ENCODE data around the gene TNNC1. TPM values are rescaled to one million over a fixed set of nuclear protein-coding genes. Genes with fewer than 3 reads are reported as not detected.

TNNC1 gene
- total RNA-seq, 1 experiment from 2014 or later = 5.6 TPM

DNA sequence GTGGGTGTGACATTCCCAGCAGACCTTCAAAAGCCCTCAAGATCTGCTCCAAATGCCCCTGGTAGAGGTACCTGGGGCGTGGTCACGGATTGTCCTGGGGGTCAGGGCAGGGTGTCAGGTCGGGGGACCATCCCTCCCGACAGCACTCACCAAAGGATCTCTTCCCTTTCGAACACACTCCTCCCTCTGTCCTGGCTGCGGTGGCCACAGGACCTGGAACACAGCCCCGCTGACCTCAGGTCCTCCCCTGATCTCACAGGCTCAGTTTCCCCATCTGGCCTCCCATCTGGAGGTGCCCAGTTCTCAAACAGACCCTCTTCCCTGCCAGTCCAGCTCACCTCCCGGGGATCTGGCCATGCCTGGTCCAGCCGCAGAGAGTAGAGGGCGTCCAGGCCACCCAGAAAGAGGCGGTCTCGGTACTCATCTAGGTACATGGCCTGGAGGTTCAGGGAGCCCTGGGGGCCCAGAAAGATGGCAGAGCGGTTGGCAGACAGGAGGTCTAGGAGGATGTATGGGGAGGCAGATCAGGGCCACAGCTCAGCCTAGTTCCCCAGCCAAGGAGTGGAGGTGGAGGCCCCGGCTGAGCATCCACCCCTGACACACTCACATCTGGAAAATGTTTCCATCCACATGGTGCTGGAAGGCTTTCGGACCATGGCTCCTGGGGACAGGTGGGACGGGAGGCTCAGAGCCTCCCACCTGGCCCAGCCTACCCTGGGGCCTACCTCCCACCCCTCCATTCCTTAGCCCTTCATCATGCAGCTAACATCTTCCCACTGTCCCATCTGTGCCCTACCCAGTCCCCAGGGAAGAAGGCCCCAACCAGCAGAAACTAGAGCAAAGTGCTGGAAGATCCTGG lies 11.2 kb downstream of the TNNC1 start:
- Histone ChIP-seq H4K91ac (ENCODE audit: insufficient read length, low read depth, low read length) (no peak overlapping the region), H3K9me3 (ENCODE audit: control insufficient read depth, low read depth, low read length) (no peaks in the 10 kb centered on the region), H4K8ac (replicated peaks; ENCODE audit: insufficient read length, low read depth, low read length) (no peak overlapping the region), H3K4me1 (ENCODE audit: insufficient read depth, low read length) (no peaks in the 10 kb centered on the region), H3K18ac (ENCODE audit: insufficient read length, low read depth, low read length) (no peak overlapping the region), H3K27me3 (ENCODE audit: insufficient read depth, low read length) (no peaks in the 10 kb centered on the region), H2BK120ac (ENCODE audit: low read depth, low read length, poor library complexity, severe bottlenecking) (no peak overlapping the region), H4K20me1 (ENCODE audit: control insufficient read depth, insufficient read depth, insufficient read length) (no peaks in the 10 kb centered on the region), H2BK5ac (ENCODE audit: insufficient read length, low read length) (no peak overlapping the region), H3K23me2 (ENCODE audit: insufficient read length, low read depth, low read length, poor library complexity, severe bottlenecking) (no peaks in the 10 kb centered on the region), H3T11ph (ENCODE audit: low read length) (no peak overlapping the region), H2BK20ac (ENCODE audit: low read depth, low read length, poor library complexity, severe bottlenecking) (no peak overlapping the region), H3K4me2 (ENCODE audit: insufficient read depth, insufficient read length, low read length) (no peak overlapping the region), H4K5ac (ENCODE audit: insufficient read length, low read depth, low read length) (no peak overlapping the region), H2AFZ (ENCODE audit: low read length) (no peak overlapping the region), H2BK15ac (ENCODE audit: low read depth, low read length) (no peak overlapping the region), H3K9ac (ENCODE audit: extremely low read depth, insufficient read length, low read length) (no peak overlapping the region), H3K79me2 (ENCODE audit: insufficient read depth, low read length) (no peaks in the 10 kb centered on the region), H3K23ac (ENCODE audit: insufficient read length, low read depth, low read length) (no peak overlapping the region), H3K14ac (ENCODE audit: insufficient read depth, low read length) (no peak overlapping the region), H3K4ac (ENCODE audit: low read depth, low read length) (no peak overlapping the region), H3K27ac (ENCODE audit: insufficient read length, low read depth, low read length) (no peak overlapping the region), H3K56ac (ENCODE audit: insufficient read length, low read depth, low read length) (no peak overlapping the region), H2BK12ac (ENCODE audit: insufficient read length, low read depth, low read length) (no peak overlapping the region), H3K79me1 (ENCODE audit: insufficient read depth, low read depth, low read length, poor library complexity, severe bottlenecking) (no peaks in the 10 kb centered on the region), H2AK5ac (ENCODE audit: insufficient read length, low read length) (no peak overlapping the region)
- Mint-ChIP-seq H3K4me3 (no peak overlapping the region), H3K36me3 (ENCODE audit: insufficient read depth in 1 of 3, low read depth in 3 of 3) (no peaks in the 10 kb centered on the region; a peak in 1 of 7 replicates), H3K4me1 (peaks cover 9 to 16% of the 10 kb centered on the region in 2 experiments; a peak in 3 of 4 replicates), H3K9me3 (no peaks in the 10 kb centered on the region), H3K27ac (peak overlapping the region in 1 of 3 experiments; percentile 49; a peak in 2 of 7 replicates), H3K27me3 (ENCODE audit: low read depth) (peaks cover 6% of the 10 kb centered on the region)
- no CpG with 5 or more reads among the region's 16 CpGs for WGBS (ENCODE audit: extremely low coverage, insufficient read length, low lambda C conversion rate)
- DNase-seq = peak; percentile 25
- TF ChIP-seq, protein P1, sequence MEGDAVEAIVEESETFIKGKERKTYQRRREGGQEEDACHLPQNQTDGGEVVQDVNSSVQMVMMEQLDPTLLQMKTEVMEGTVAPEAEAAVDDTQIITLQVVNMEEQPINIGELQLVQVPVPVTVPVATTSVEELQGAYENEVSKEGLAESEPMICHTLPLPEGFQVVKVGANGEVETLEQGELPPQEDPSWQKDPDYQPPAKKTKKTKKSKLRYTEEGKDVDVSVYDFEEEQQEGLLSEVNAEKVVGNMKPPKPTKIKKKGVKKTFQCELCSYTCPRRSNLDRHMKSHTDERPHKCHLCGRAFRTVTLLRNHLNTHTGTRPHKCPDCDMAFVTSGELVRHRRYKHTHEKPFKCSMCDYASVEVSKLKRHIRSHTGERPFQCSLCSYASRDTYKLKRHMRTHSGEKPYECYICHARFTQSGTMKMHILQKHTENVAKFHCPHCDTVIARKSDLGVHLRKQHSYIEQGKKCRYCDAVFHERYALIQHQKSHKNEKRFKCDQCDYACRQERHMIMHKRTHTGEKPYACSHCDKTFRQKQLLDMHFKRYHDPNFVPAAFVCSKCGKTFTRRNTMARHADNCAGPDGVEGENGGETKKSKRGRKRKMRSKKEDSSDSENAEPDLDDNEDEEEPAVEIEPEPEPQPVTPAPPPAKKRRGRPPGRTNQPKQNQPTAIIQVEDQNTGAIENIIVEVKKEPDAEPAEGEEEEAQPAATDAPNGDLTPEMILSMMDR (conservative IDR thresholded peaks at IDR 0.05) = no peak
